Small intestine (tissue), 7 donors: Measurements from ENCODE around the gene ZSWIM9. TPM values are rescaled to one million over a fixed set of nuclear protein-coding genes. Genes with fewer than 3 reads are reported as not detected.

Source experiments
- DNase-seq, 2 donors: peaks; one replicate each; pipeline versions ENCODE4 v3.0.0 to v3.0.0-alpha.2; 2013
- FAIRE-seq: peaks from 2 replicates; lab custom pipeline; 2012; peaks lifted over from hg19 to GRCh38; lab: Jason Lieb, UNC
- H3K27ac ChIP-seq, 3 donors: one replicate each; pipeline ENCODE4 v1.5.1; 2013; ENCODE audit warnings: low read length in 2 of 3, mild to moderate bottlenecking in 2 of 3, control low read depth in 1 of 3, inconsistent platforms in 1 of 3, low read depth in 1 of 3, moderate library complexity in 1 of 3
- H3K27me3 ChIP-seq, 3 donors: one replicate each; pipeline ENCODE4 v1.6.1; 2013; ENCODE audit warnings: low read length in 3 of 3, inconsistent platforms in 1 of 3; ENCODE audit not compliant: control insufficient read depth in 3 of 3, insufficient read depth in 3 of 3
- H3K36me3 ChIP-seq, 3 donors: one replicate each; pipeline ENCODE4 v1.6.1; 2013; ENCODE audit warnings: low read length in 3 of 3, inconsistent platforms in 1 of 3, low read depth in 1 of 3, mild to moderate bottlenecking in 1 of 3, moderate library complexity in 1 of 3; ENCODE audit not compliant: control insufficient read depth in 3 of 3, insufficient read depth in 2 of 3
- H3K4me1 ChIP-seq, 3 donors: one replicate each; pipeline ENCODE4 v1.6.1; 2013; ENCODE audit warnings: low read length in 2 of 3, inconsistent platforms in 1 of 3, low read depth in 1 of 3, mild to moderate bottlenecking in 1 of 3, moderate library complexity in 1 of 3; ENCODE audit not compliant: control insufficient read depth in 3 of 3, insufficient read depth in 2 of 3
- H3K4me3 ChIP-seq, 3 donors: one replicate each; pipeline ENCODE4 v1.5.1; 2013; ENCODE audit warnings: low read length in 3 of 3, control low read depth in 1 of 3, inconsistent platforms in 1 of 3, low read depth in 1 of 3, mild to moderate bottlenecking in 1 of 3, moderate library complexity in 1 of 3
- H3K9me3 ChIP-seq, 2 donors: one replicate each; pipeline ENCODE4 v1.6.1; 2013; ENCODE audit warnings: low read depth in 1 of 2, low read length in 1 of 2; ENCODE audit not compliant: control insufficient read depth in 2 of 2, insufficient read depth in 1 of 2
- whole genome bisulfite sequencing, 3 donors: extraction: QIAGEN DNeasy Blood & Tissue Kit; methylation state at CpG; one replicate each; pipeline ENCODE4 v1.1.7; 2013; 5-methylcytosine and 5-hydroxymethylcytosine counted together
- polyA plus RNA-seq, 4 donors: library from polyadenylated mRNA; stranded (reverse) in 3 of 4; unstranded in 1 of 4; fragments of 200-250 nt in 3 of 4; fragments of 120-200 nt in 1 of 4; gene quantifications; one replicate each; pipeline versions ENCODE4 v1.2.1 to v1.2.3, GENCODE V29; 2013
- donor health status: healthy with polysubstance abuse.
- donor health status: control.
- donor health status: control.
- donor health status: Bipolar disorder and iron deficiency.
- donor health status: healthy.

ZSWIM9 gene
- polyA plus RNA-seq, 4 donors = 4.0 to 6.8 (median 4.6) TPM

DNA sequence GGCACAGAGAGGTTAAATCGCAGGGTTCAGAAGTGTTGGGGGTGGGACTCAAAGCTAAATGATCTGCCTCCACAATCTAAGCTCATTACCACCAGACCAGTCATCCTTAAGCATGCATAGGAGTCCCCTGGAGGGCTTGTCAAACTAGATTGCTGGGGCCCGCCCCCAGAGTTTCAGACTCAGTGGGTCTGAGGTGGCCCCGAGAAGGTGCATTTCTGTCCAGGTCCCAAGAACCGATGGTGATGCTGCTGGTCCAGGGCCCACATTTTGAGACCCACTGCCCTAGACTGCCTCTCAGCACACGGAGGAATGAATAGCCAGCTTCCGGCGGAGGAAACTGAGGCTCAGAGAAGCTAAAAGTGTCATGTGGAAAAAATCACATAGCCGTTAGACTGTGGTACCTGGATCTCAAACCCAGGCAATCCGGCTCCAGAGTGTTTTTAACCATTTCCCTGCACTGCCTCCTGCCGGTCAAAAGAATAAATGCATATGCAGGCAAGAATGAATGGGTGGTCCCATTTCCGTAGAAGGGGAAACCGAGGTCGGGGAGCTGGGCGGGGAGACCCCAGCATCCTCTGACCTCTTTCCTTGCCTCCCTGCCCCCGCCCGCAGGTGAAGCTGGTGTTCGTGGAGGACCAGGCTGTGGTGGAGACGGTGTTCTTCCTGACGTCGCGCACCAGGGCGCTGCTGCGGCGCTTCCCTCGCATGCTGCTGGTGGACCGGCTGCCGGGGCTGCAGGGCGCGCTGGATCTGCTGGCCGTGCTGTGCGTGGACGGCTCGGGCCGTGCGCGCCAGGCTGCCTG lies 23.8 kb downstream of the ZSWIM9 start:
- Histone ChIP-seq H3K36me3 (peaks cover 0 to 18% (median 0%) of the 10 kb centered on the region in 3 donors), H3K9me3 (no peaks in the 10 kb centered on the region), H3K27me3 (no peaks in the 10 kb centered on the region), H3K4me1 (no peaks in the 10 kb centered on the region), H3K4me3 (no peak overlapping the region), H3K27ac (no peak overlapping the region)
- no peak for FAIRE-seq
- DNase-seq = no peak
- WGBS, 3 donors = 79 to 85% (median 83%) methylated on average over 32 to 36 of the region's 36 CpGs

DNA sequence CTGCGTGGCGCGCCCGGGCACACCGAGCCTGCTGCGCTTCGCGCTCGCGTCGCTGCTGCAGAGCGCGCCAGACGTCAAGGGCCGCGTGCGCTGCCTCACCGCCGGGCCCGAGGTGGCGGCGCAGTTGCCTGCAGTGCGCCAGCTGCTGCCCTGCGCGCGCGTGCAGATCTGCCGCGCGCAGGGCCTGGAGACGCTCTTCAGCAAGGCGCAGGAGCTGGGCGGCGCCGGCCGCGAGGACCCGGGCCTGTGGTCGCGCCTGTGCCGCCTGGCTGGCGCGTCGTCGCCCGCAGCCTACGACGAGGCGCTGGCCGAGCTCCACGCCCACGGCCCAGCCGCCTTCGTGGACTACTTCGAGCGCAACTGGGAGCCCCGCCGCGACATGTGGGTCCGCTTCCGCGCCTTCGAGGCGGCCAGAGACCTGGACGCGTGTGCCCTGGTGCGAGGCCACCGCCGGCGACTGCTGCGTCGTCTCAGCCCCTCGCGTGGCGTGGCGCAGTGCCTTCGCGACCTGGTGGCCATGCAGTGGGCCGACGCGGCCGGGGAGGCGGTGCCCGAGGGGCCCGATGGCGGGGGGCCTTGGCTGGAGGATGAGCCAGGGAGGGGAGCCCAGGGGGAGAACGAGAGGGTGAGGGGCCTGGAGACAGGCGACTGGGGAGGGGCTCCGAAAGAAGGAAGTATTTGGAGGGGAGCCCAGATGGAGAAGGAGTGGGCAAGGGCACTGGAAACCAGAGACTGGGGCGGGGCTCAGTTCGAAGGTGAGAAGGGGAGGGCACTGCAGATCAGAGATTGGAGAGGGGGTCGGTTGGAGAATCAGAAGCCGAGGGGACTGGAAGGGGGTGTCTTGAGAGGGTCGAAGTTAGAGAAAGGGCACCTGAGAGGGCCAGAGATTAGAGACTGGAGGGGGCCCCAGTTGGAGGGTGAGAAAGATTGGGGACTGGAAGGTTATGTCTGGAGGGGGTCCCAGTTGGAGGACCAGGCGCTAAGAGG lies 24.7 kb downstream of the ZSWIM9 start:
- no peak overlapping the region for H3K4me3 ChIP-seq
- no peak overlapping the region for H3K27ac ChIP-seq
- H3K4me1 ChIP-seq = no peaks in the 10 kb centered on the region
- FAIRE-seq = no peak
- no peak for DNase-seq
- H3K27me3 ChIP-seq = no peaks in the 10 kb centered on the region
- H3K36me3 ChIP-seq = peaks cover 0 to 18% (median 0%) of the 10 kb centered on the region in 3 donors
- H3K9me3 ChIP-seq = no peaks in the 10 kb centered on the region
- WGBS, 3 donors = 81 to 91% (median 89%) methylated on average over 86 to 95 of the region's 95 CpGs

DNA sequence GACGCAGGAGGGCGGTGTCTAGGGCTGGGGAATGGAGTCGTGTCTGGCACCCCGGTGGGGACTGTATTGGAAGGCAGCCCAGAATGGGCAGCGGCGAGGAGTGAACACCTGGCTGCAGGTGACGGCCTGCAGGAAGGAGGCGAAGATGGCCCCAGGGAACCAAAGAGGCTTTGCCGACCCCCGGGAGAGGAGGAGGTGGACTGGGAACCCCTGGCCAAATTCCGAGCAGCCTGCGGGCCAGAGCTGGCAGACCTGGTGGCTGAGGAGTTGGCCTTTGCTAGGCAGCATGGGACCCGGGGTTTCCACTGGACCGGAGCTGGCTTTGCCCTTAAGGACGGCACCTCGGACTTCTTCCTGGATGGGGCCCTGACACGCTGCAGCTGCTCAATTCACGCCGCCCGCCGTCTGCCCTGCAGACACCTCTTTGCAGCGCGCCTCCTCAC lies 25.9 kb downstream of the ZSWIM9 start:
- Histone ChIP-seq H3K27me3 (no peaks in the 10 kb centered on the region), H3K4me3 (no peak overlapping the region), H3K36me3 (peaks cover 0 to 15% (median 0%) of the 10 kb centered on the region in 3 donors), H3K9me3 (no peaks in the 10 kb centered on the region), H3K27ac (no peak overlapping the region), H3K4me1 (no peaks in the 10 kb centered on the region)
- WGBS, 3 donors = 47 to 67% (median 65%) methylated on average over 22 to 23 of the region's 23 CpGs
- no peak for FAIRE-seq
- no peak for DNase-seq

DNA sequence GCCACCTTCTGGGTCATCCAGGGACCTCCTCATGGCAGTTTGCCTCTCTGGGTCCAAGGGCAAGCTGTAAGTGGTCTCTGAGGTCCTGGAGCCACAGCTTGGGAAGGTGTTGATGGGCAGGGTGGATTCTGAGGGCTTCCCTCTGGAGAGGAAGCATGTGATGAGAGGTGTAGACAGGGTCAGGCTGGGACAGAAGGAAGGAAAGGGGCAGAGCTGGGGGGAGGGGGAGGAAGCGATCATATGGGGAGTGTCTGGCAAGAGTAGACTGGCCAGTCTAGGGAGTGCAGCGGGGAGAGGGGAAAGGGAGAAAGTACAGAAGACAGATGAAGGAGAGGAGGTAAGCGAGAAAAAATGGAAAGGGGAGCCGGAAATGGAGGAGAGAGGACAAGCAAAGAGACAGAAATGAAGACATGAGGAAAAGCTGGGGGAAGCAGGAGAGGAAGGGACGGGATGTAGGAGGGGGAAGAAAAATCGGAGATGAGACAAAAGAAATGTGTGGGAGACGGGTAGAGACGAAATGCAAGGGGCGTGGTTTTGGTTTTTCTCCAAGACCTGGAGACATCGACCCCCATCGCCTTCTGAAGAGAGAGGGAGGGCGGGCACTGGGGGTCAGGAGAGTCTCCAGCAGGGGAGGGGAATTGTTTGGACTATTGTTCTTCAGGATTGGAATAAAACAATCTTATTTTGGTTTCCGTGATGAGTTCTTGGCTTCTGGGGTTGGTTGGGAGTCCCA lies 26.6 kb downstream of the ZSWIM9 start:
- no peaks in the 10 kb centered on the region for H3K9me3 ChIP-seq
- H3K36me3 ChIP-seq = peaks cover 0 to 12% (median 0%) of the 10 kb centered on the region in 3 donors
- 29 to 49% (median 45%) methylated on average over 13 of the region's 13 CpGs for WGBS, 3 donors
- H3K27me3 ChIP-seq = no peaks in the 10 kb centered on the region
- H3K27ac ChIP-seq = no peak overlapping the region
- FAIRE-seq (no peak), DNase-seq (peak in 1 of 2 donors; percentile 12)
- no peaks in the 10 kb centered on the region for H3K4me1 ChIP-seq
- no peak overlapping the region for H3K4me3 ChIP-seq

DNA sequence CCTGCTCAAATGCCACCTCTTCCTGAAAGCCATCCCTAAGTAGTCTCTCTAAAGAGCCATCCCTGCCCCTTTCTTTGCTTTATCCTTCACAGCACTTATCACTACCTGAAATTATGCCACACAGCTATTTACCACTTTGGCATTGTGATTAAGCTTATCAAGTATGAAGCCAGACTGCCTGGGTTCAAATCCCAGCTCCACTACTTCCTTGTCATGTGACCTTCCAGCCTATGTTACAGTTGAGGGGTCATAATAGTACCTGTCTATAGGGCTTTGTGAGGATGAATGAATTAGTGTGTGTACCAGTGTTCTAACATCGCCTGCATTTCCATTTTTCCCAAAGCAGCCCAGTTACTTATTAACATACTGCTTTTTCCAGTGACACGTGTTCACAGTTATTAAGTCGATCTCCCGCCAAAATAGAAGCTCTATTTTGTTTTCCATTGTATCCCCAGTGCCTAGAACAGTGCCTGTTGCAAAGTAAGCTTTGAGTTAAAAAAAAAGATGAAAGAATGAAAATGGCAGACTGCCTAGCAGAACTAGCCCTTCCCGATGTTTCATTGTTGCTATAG lies 32.8 kb downstream of the ZSWIM9 start:
- H3K4me3 ChIP-seq = peak overlapping the region in 2 of 3 donors; percentile 69 to 84
- no peaks in the 10 kb centered on the region for H3K36me3 ChIP-seq
- H3K9me3 ChIP-seq = no peaks in the 10 kb centered on the region
- WGBS, 3 donors = 5 to 12% (median 5%) methylated on average over 5 of the region's 5 CpGs
- DNase-seq (no peak), FAIRE-seq (no peak)
- H3K4me1 ChIP-seq = peaks cover 0 to 8% (median 0%) of the 10 kb centered on the region in 3 donors
- no peaks in the 10 kb centered on the region for H3K27me3 ChIP-seq
- peak overlapping the region in 2 of 3 donors; percentile 73 to 79 for H3K27ac ChIP-seq

DNA sequence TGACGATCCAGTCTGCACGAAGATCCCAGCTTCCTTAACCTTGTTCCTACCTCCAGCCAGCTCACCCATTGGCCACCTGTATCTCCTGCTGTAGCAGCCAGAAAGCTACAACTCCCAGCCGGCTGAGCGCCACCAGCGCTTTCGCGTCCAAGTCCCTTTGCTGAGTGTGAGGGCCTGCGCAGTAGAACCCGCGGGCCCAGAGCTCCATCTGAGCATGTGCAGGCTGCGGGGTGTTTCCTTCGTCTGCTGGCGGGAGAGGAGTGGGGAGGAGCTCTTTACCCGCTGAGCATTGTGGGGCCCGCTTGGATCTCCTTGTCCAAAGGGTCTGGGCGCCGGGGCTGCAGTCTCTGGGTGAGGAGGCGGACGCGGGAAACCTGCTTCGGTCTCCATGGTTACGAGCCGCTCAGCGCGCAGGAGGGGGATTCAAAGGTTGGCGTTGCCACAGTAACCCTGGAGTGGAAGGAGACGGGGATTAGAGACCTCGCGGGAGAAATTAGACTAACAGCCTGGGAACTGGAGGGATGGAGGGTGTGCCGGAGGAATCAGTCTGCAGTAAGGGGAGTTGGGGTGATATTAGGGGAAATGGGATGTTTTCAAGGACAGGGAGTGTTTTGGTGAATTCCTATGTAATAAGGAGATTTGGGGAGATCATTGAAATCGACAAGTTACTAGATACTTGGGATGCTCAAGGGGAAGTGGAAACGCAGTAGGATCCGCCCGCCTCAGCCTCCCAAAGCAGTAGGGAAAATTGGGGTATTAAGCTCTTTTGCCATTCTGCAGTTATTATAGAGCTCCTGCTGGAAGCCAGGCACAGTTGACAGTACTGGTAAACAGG lies 33.5 kb downstream of the ZSWIM9 start:
- no peaks in the 10 kb centered on the region for H3K9me3 ChIP-seq
- H3K4me1 ChIP-seq = peaks cover 0 to 8% (median 0%) of the 10 kb centered on the region in 3 donors
- H3K27me3 ChIP-seq = no peaks in the 10 kb centered on the region
- peak overlapping the region; percentile 16 to 79 (median 73) for H3K27ac ChIP-seq
- WGBS, 3 donors = 0 to 1% (median 0%) methylated on average over 34 of the region's 34 CpGs
- H3K4me3 ChIP-seq = peak overlapping the region; percentile 52 to 84 (median 69)
- peak; percentile 61 for FAIRE-seq
- H3K36me3 ChIP-seq = no peaks in the 10 kb centered on the region
- DNase-seq = peak; percentile 97 to 99

DNA sequence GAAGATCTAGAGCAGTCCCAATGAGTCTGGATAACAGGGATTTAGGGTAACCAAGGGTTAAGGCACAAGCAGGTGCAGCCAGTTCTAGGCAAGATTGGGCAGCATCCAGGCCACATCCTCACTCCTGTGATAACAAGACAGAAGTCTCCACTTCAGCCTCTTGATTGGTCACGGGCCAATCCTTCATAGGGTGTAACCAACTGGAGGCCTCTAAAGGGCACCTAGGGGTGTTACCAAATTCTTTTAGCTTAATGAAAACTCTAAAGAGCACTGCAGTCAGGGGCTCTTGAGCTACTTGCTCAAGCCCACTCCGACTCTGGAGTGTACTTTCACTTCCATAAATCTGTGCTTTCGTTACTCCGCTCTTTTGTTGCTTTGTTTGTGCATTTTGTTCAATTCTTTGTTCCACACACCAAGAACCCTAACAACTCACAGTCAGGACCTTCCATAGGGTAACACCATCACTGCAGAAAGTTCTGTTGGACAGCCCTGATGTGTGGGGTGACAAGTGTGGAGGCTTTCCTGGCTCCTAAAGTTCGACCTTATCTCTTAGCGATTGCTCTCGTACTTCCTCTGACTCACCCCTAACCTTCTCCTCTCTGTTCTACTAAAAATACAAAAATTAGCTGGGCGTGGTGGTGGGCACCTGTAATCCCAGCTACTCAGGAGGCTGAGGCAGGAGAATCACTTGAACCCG lies 36.1 kb downstream of the ZSWIM9 start:
- DNase-seq (no peak), FAIRE-seq (no peak)
- H3K36me3 ChIP-seq = peaks cover 0 to under 1% (median 0%) of the 10 kb centered on the region in 3 donors
- no peaks in the 10 kb centered on the region for H3K27me3 ChIP-seq
- no peaks in the 10 kb centered on the region for H3K9me3 ChIP-seq
- H3K4me3 ChIP-seq = no peak overlapping the region
- H3K4me1 ChIP-seq = peaks cover 0 to 8% (median 0%) of the 10 kb centered on the region in 3 donors
- 77 to 82% (median 80%) methylated on average over 9 of the region's 9 CpGs for WGBS, 3 donors
- no peak overlapping the region for H3K27ac ChIP-seq
